Measurements from ENCODE around the gene TENT4A. TPM values are rescaled to one million over a fixed set of nuclear protein-coding genes. Genes with fewer than 3 reads are reported as not detected.

TENT4A gene
- total RNA-seq, 2 donors from 2014 or later: 45.0 to 49.8 TPM

GRCh38 chr5:6784481-6784880, 71.2 kb downstream of the TENT4A start:
- H3K4me3 Mint-ChIP-seq: no peak overlapping the region
- ATAC-seq (replicated peaks in 1 of 2): no peak
- peaks cover 6% of the 10 kb centered on the region for H3K4me1 Mint-ChIP-seq (ENCODE audit: low read depth)

GRCh38 chr5:6785161-6785860, 72.1 kb downstream of the TENT4A start:
- ATAC-seq (replicated peaks in 1 of 2) (no peak), DNase-seq (no peak)
- H3K4me1 Mint-ChIP-seq (ENCODE audit: low read depth): peaks cover 6% of the 10 kb centered on the region
- no peak overlapping the region for H3K27ac Mint-ChIP-seq
- H3K36me3 Mint-ChIP-seq (ENCODE audit: insufficient read depth in 2 of 2): no peaks in the 10 kb centered on the region
- no peak overlapping the region for H3K4me3 Mint-ChIP-seq
- no peaks in the 10 kb centered on the region for H3K27me3 Mint-ChIP-seq (ENCODE audit: low read depth)
- no peaks in the 10 kb centered on the region for H3K9me3 Mint-ChIP-seq

More at GRCh38 chr5:6784481-6784880, 71.2 kb downstream of the TENT4A start:
- H3K36me3 Mint-ChIP-seq (ENCODE audit: insufficient read depth in 2 of 2): no peaks in the 10 kb centered on the region
- H3K27me3 Mint-ChIP-seq (ENCODE audit: low read depth): no peaks in the 10 kb centered on the region
- no peak overlapping the region for H3K27ac Mint-ChIP-seq
- no peaks in the 10 kb centered on the region for H3K9me3 Mint-ChIP-seq
- DNase-seq: no peak

GRCh38 chr5:6785861-6786180, 72.6 kb downstream of the TENT4A start:
- DNase-seq (no peak), ATAC-seq (replicated peaks in 1 of 2) (no peak)
- H3K4me1 Mint-ChIP-seq (ENCODE audit: low read depth): peaks cover 6% of the 10 kb centered on the region
- H3K9me3 Mint-ChIP-seq: no peaks in the 10 kb centered on the region
- H3K27me3 Mint-ChIP-seq (ENCODE audit: low read depth): peaks cover under 1% of the 10 kb centered on the region
- H3K4me3 Mint-ChIP-seq: no peak overlapping the region
- H3K36me3 Mint-ChIP-seq (ENCODE audit: insufficient read depth in 2 of 2): no peaks in the 10 kb centered on the region
- no peak overlapping the region for H3K27ac Mint-ChIP-seq

GRCh38 chr5:6786786-6787495, 73.7 kb downstream of the TENT4A start:
- Mint-ChIP-seq H3K36me3 (ENCODE audit: insufficient read depth in 2 of 2) (no peaks in the 10 kb centered on the region), H3K9me3 (no peaks in the 10 kb centered on the region), H3K27me3 (ENCODE audit: low read depth) (peaks cover 6% of the 10 kb centered on the region), H3K4me1 (ENCODE audit: low read depth) (peaks cover 6% of the 10 kb centered on the region), H3K27ac (no peak overlapping the region), H3K4me3 (no peak overlapping the region)
- no peak for DNase-seq
- ATAC-seq (replicated peaks in 1 of 2): no peak

GRCh38 chr5:6787941-6788340, 74.7 kb downstream of the TENT4A start:
- Mint-ChIP-seq H3K9me3 (no peaks in the 10 kb centered on the region), H3K4me1 (ENCODE audit: low read depth) (peaks cover 6% of the 10 kb centered on the region), H3K27me3 (ENCODE audit: low read depth) (peaks cover 7% of the 10 kb centered on the region), H3K36me3 (ENCODE audit: insufficient read depth in 2 of 2) (no peaks in the 10 kb centered on the region), H3K4me3 (no peak overlapping the region), H3K27ac (no peak overlapping the region)
- DNase-seq (no peak), ATAC-seq (replicated peaks in 1 of 2) (no peak)

GRCh38 chr5:6788439-6788838, 75.2 kb downstream of the TENT4A start:
- H3K4me3 Mint-ChIP-seq: no peak overlapping the region
- H3K27me3 Mint-ChIP-seq (ENCODE audit: low read depth): peaks cover 11% of the 10 kb centered on the region
- no peaks in the 10 kb centered on the region for H3K36me3 Mint-ChIP-seq (ENCODE audit: insufficient read depth in 2 of 2)
- H3K27ac Mint-ChIP-seq: no peak overlapping the region
- DNase-seq (no peak), ATAC-seq (replicated peaks in 1 of 2) (no peak)
- no peaks in the 10 kb centered on the region for H3K9me3 Mint-ChIP-seq
- H3K4me1 Mint-ChIP-seq (ENCODE audit: low read depth): peaks cover 11% of the 10 kb centered on the region

GRCh38 chr5:6788956-6789649, 75.9 kb downstream of the TENT4A start:
- no peak for ATAC-seq (replicated peaks in 1 of 2)
- Mint-ChIP-seq H3K27ac (no peak overlapping the region), H3K36me3 (ENCODE audit: insufficient read depth in 2 of 2) (no peaks in the 10 kb centered on the region), H3K4me3 (no peak overlapping the region), H3K9me3 (no peaks in the 10 kb centered on the region), H3K27me3 (ENCODE audit: low read depth) (peaks cover 11% of the 10 kb centered on the region), H3K4me1 (ENCODE audit: low read depth) (peaks cover 11% of the 10 kb centered on the region)
- DNase-seq: no peak

GRCh38 chr5:6790346-6790865, 77.2 kb downstream of the TENT4A start:
- ATAC-seq (replicated peaks in 1 of 2) (no peak), DNase-seq (no peak)
- Mint-ChIP-seq H3K36me3 (ENCODE audit: insufficient read depth in 2 of 2) (no peaks in the 10 kb centered on the region), H3K4me3 (no peak overlapping the region), H3K27me3 (ENCODE audit: low read depth) (peaks cover 11% of the 10 kb centered on the region), H3K9me3 (no peaks in the 10 kb centered on the region), H3K4me1 (ENCODE audit: low read depth) (peaks cover 10% of the 10 kb centered on the region), H3K27ac (no peak overlapping the region)

GRCh38 chr5:6791031-6791430, 77.8 kb downstream of the TENT4A start:
- no peak overlapping the region for H3K4me3 Mint-ChIP-seq
- no peak overlapping the region for H3K27ac Mint-ChIP-seq
- peaks cover 11% of the 10 kb centered on the region for H3K27me3 Mint-ChIP-seq (ENCODE audit: low read depth)
- no peak for DNase-seq
- H3K9me3 Mint-ChIP-seq: no peaks in the 10 kb centered on the region
- ATAC-seq (replicated peaks in 1 of 2): no peak
- no peaks in the 10 kb centered on the region for H3K36me3 Mint-ChIP-seq (ENCODE audit: insufficient read depth in 2 of 2)
- peaks cover 5% of the 10 kb centered on the region for H3K4me1 Mint-ChIP-seq (ENCODE audit: low read depth)

GRCh38 chr5:6792376-6792775, 79.1 kb downstream of the TENT4A start:
- H3K27ac Mint-ChIP-seq: no peak overlapping the region
- peaks cover 5% of the 10 kb centered on the region for H3K4me1 Mint-ChIP-seq (ENCODE audit: low read depth)
- peaks cover 11% of the 10 kb centered on the region for H3K27me3 Mint-ChIP-seq (ENCODE audit: low read depth)
- no peaks in the 10 kb centered on the region for H3K9me3 Mint-ChIP-seq
- no peak for DNase-seq
- no peak for ATAC-seq (replicated peaks in 1 of 2)
- no peaks in the 10 kb centered on the region for H3K36me3 Mint-ChIP-seq (ENCODE audit: insufficient read depth in 2 of 2)
- no peak overlapping the region for H3K4me3 Mint-ChIP-seq

GRCh38 chr5:6792911-6793471, 79.8 kb downstream of the TENT4A start:
- H3K4me3 Mint-ChIP-seq: peak overlapping the region in 1 of 2 donors; percentile 13
- ATAC-seq (replicated peaks in 1 of 2) (no peak), DNase-seq (no peak)
- no peak overlapping the region for H3K27ac Mint-ChIP-seq
- no peaks in the 10 kb centered on the region for H3K9me3 Mint-ChIP-seq
- peaks cover 5% of the 10 kb centered on the region for H3K4me1 Mint-ChIP-seq (ENCODE audit: low read depth)
- H3K27me3 Mint-ChIP-seq (ENCODE audit: low read depth): peaks cover 11% of the 10 kb centered on the region
- no peaks in the 10 kb centered on the region for H3K36me3 Mint-ChIP-seq (ENCODE audit: insufficient read depth in 2 of 2)

- ATAC-seq (replicated peaks in 1 of 2) (no peak), DNase-seq (no peak)
- H3K27me3 Mint-ChIP-seq (ENCODE audit: low read depth): peaks cover 23% of the 10 kb centered on the region
- H3K9me3 Mint-ChIP-seq: no peaks in the 10 kb centered on the region
- H3K27ac Mint-ChIP-seq: no peak overlapping the region
- H3K4me1 Mint-ChIP-seq (ENCODE audit: low read depth): no peaks in the 10 kb centered on the region
- no peaks in the 10 kb centered on the region for H3K36me3 Mint-ChIP-seq (ENCODE audit: insufficient read depth in 2 of 2)
- H3K4me3 Mint-ChIP-seq: no peak overlapping the region
Measured at GRCh38 chr5:6801236-6801635, 88.0 kb downstream of the TENT4A start.

GRCh38 chr5:6803981-6804550, 90.8 kb downstream of the TENT4A start:
- ATAC-seq (replicated peaks in 1 of 2) (no peak), DNase-seq (no peak)
- Mint-ChIP-seq H3K27me3 (ENCODE audit: low read depth) (peaks cover 23% of the 10 kb centered on the region), H3K27ac (no peak overlapping the region), H3K36me3 (ENCODE audit: insufficient read depth in 2 of 2) (no peaks in the 10 kb centered on the region), H3K9me3 (peaks cover 3 to 4% of the 10 kb centered on the region in 2 donors), H3K4me1 (ENCODE audit: low read depth) (no peaks in the 10 kb centered on the region), H3K4me3 (no peak overlapping the region)
